Nephron (organoid): ENCODE measurements around the gene RSRC1.

ENCODE experiments used
- H3K27ac Mint-ChIP-seq, 3 experiments: 2 replicates each; pipeline ENCODE4 v1.8.0; 2020; ENCODE audit warnings: mixed read lengths in 3 of 3, mild to moderate bottlenecking in 2 of 3, moderate library complexity in 1 of 3
- H3K27me3 Mint-ChIP-seq: 2 replicates; pipeline ENCODE4 v1.8.0; 2021; ENCODE audit warnings: low read depth, mild to moderate bottlenecking, moderate library complexity, mixed read lengths
- H3K36me3 Mint-ChIP-seq: 2 replicates; pipeline ENCODE4 v1.8.0; 2020; ENCODE audit warnings: low read depth, mixed read lengths
- H3K4me1 Mint-ChIP-seq: 2 replicates; pipeline ENCODE4 v1.8.0; 2020; ENCODE audit warnings: mixed read lengths
- H3K4me3 Mint-ChIP-seq, 3 experiments: 2 replicates each; pipeline ENCODE4 v1.8.0; 2020; ENCODE audit warnings: mild to moderate bottlenecking in 3 of 3, mixed read lengths in 3 of 3, moderate library complexity in 2 of 3
- H3K9me3 Mint-ChIP-seq: 2 replicates; pipeline ENCODE4 v1.8.0; 2020; ENCODE audit warnings: mixed read lengths
- TF ChIP-seq, protein P1 (sequence below), 3 experiments: fragments of 200-600 bp; sonication (generic); IDR thresholded peaks; one replicate each; pipeline ENCODE4 v1.5.0; 2021; ENCODE audit warnings: antibody characterized with exemption in 3 of 3; ENCODE audit not compliant: unreplicated experiment in 3 of 3

The RSRC1 gene

DNA sequence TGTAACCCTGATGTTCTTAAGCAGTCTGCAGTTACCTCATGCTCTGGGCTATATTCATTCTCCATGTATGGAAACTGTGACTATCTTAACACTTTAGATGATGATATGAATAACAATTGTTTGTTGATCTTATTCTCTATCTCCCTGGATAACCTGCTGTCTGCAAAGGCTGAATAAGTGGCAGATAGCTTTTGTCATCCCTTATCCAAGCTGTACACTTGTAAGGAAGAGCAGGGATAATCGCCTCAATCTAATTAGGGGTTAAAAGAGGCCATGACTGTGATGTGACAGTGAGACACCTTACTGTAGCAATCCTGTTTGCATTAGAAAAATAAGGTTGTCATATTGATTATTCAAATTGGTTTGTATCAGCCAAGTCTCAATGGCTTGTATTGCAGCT is 123.9 kb downstream of the RSRC1 start:
- no peaks in the 10 kb centered on the region for H3K27me3 Mint-ChIP-seq
- no peak overlapping the region for H3K4me3 Mint-ChIP-seq
- H3K4me1 Mint-ChIP-seq, result no peaks in the 10 kb centered on the region
- H3K36me3 Mint-ChIP-seq, result peaks cover 14% of the 10 kb centered on the region
- no peak overlapping the region for H3K27ac Mint-ChIP-seq
- TF ChIP-seq, protein P1, sequence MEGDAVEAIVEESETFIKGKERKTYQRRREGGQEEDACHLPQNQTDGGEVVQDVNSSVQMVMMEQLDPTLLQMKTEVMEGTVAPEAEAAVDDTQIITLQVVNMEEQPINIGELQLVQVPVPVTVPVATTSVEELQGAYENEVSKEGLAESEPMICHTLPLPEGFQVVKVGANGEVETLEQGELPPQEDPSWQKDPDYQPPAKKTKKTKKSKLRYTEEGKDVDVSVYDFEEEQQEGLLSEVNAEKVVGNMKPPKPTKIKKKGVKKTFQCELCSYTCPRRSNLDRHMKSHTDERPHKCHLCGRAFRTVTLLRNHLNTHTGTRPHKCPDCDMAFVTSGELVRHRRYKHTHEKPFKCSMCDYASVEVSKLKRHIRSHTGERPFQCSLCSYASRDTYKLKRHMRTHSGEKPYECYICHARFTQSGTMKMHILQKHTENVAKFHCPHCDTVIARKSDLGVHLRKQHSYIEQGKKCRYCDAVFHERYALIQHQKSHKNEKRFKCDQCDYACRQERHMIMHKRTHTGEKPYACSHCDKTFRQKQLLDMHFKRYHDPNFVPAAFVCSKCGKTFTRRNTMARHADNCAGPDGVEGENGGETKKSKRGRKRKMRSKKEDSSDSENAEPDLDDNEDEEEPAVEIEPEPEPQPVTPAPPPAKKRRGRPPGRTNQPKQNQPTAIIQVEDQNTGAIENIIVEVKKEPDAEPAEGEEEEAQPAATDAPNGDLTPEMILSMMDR (IDR thresholded peaks at IDR 0.05; ENCODE audit: unreplicated experiment in 3 of 3), result no peak
- peaks cover 2% of the 10 kb centered on the region for H3K9me3 Mint-ChIP-seq

DNA sequence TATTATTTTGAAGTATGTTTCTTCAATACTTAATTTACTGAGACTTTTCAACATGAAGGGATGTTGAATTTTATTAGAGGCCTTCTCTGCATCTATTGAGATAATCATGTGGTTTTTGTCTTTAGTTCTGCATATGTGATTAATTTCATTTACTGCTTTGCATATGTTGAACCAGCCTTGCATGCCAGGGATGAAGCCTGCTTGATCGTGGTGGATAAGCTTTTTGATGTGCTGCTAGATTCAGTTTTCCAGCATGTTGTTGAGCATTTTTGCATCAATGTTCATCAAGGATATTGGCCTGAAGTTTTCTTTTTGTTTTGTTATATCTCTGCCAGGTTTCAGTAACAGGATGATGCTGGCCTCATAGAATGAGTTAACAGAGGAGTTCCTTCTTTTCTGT is 134.4 kb downstream of the RSRC1 start:
- H3K36me3 Mint-ChIP-seq, result peaks cover 7% of the 10 kb centered on the region
- no peaks in the 10 kb centered on the region for H3K4me1 Mint-ChIP-seq
- TF ChIP-seq, protein P1 (IDR thresholded peaks at IDR 0.05; ENCODE audit: unreplicated experiment in 3 of 3), result no peak
- H3K27me3 Mint-ChIP-seq, result no peaks in the 10 kb centered on the region
- H3K27ac Mint-ChIP-seq, result no peak overlapping the region
- no peak overlapping the region for H3K4me3 Mint-ChIP-seq
- peaks cover 12% of the 10 kb centered on the region for H3K9me3 Mint-ChIP-seq

DNA sequence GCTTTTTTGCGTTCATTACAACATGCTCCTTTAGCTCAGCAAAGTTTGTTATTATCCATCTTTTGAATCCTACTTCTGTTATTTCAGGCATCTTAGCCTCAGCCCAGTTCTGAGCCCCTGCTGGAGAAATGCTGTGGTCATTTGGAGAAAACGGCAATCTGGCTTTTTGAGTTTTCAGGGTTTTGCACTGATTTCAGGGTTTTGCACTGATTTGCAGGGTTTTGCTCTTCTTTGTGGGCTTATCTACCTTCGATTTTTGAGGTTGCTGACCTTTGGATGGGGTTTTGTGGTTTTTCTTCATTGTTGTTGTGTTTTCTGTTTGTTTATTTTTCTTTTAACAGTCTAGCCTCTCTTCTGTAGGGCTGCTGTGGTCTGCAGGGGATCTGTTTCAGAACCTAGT is 137.4 kb downstream of the RSRC1 start:
- TF ChIP-seq, protein P1 (IDR thresholded peaks at IDR 0.05; ENCODE audit: unreplicated experiment in 3 of 3), result no peak
- Mint-ChIP-seq H3K4me1 (no peaks in the 10 kb centered on the region), H3K9me3 (peaks cover 21% of the 10 kb centered on the region), H3K27ac (no peak overlapping the region), H3K4me3 (no peak overlapping the region), H3K36me3 (peaks cover 20% of the 10 kb centered on the region), H3K27me3 (no peaks in the 10 kb centered on the region)

DNA sequence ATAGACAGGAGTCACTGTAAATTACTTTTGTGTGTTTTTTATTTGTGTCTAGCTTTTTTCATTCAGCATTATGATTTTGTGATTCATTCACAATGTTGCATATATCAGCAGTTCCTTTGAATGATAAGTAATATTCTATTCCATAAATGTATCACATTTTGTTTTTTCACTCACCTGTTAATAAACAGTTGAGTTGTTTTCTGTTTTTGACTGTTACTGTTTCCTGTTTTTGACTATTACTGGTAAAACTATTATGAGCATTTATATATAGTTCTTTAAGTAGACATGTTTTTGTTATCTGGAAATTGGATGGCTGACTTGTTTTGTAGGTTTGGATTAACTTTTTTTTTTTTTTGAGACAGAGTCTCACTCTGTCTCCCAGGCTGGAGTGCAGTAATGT is 138.4 kb downstream of the RSRC1 start:
- Mint-ChIP-seq H3K36me3 (peaks cover 25% of the 10 kb centered on the region), H3K4me3 (no peak overlapping the region), H3K9me3 (peaks cover 25% of the 10 kb centered on the region), H3K4me1 (no peaks in the 10 kb centered on the region), H3K27ac (no peak overlapping the region), H3K27me3 (no peaks in the 10 kb centered on the region)
- TF ChIP-seq, protein P1 (IDR thresholded peaks at IDR 0.05; ENCODE audit: unreplicated experiment in 3 of 3), result no peak

DNA sequence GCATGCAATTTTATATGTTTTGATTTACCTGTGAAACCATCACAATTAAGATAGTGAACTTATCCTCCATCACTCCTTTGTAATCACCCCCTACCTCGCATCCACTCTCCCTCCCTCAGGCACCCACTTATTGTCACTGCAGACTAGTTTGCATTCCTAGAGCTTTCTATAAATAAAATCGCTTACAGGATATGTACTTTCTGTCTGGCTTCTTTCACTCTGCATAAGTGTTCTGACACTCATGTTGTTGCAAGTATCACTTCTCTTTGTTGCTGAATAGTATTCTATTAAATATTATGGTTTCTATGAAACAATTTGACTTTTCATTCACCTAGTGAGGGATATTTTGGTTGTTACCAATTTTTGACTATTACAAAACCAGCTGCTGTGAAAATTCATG is 139.3 kb downstream of the RSRC1 start:
- H3K4me1 Mint-ChIP-seq, result no peaks in the 10 kb centered on the region
- H3K27ac Mint-ChIP-seq, result no peak overlapping the region
- H3K27me3 Mint-ChIP-seq, result no peaks in the 10 kb centered on the region
- H3K4me3 Mint-ChIP-seq, result no peak overlapping the region
- TF ChIP-seq, protein P1 (IDR thresholded peaks at IDR 0.05; ENCODE audit: unreplicated experiment in 3 of 3), result no peak
- peaks cover 33% of the 10 kb centered on the region for H3K36me3 Mint-ChIP-seq
- peaks cover 30% of the 10 kb centered on the region for H3K9me3 Mint-ChIP-seq

DNA sequence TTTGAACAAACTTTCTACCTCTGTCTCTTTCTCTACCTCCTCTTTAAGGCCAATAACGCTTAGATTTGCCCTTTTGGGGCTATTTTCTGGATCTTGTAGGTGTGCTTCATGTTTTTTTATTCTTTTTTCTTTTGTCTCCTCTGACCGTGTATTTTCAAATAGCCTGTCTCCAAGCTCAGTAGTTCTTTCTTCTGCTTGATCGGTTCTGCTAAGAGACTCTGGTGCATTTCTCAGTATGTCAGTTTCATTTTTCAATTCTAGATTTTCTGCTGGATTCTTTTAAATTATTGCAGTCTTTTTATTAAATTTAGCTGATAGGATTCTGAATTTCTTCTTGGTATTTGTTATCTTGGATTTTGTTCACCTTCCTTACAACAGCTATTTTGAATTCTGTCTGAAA is 148.7 kb downstream of the RSRC1 start:
- no peaks in the 10 kb centered on the region for H3K27me3 Mint-ChIP-seq
- peaks cover 43% of the 10 kb centered on the region for H3K9me3 Mint-ChIP-seq
- TF ChIP-seq, protein P1 (IDR thresholded peaks at IDR 0.05; ENCODE audit: unreplicated experiment in 3 of 3), result no peak
- no peaks in the 10 kb centered on the region for H3K4me1 Mint-ChIP-seq
- no peak overlapping the region for H3K4me3 Mint-ChIP-seq
- H3K27ac Mint-ChIP-seq, result no peak overlapping the region
- peaks cover 55% of the 10 kb centered on the region for H3K36me3 Mint-ChIP-seq
